ENCODE data around the gene GRID2.

GRCh38 chr4:93384241-93384640, 1080.5 kb downstream of the GRID2 start:
- TF ChIP-seq CTCF (IDR thresholded peaks at IDR 0.05) = no peak
- no peak for TF ChIP-seq EZH2 (IDR thresholded peaks at IDR 0.05)
- no peak for TF ChIP-seq EZH2phosphoT487 (IDR thresholded peaks at IDR 0.05)
